ENCODE data around the gene ATP9A. TPM values are rescaled to one million over a fixed set of nuclear protein-coding genes. Genes with fewer than 3 reads are reported as not detected.

The ATP9A gene
- total and polyA plus RNA-seq, 2 donors (not counting 1 experiment from before 2014, with no cell fraction given), result 23.3 to 96.3 TPM

DNA sequence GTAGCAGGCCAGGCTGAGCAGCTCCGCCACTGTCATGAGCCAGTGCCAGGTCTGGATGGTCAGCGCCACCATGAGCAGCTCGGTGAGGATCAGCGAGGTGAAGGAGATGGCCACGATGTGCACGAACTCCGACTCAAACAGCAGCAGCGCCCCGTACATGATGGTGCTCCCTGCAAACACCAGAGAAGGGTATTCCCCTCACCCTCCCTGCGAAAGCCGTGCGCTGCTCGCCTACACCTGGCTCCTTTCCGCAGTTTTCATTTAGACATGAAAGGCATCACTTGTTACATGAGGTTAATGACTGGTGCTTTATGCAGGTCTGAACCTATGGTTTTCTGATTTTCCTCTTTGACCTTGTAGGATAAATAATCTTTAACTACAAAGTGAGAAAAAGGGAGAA, 163.3 kb downstream of the ATP9A start:
- Histone ChIP-seq H3K27ac (ENCODE audit: insufficient read depth, low read length) (no peak overlapping the region), H3K4me1 (ENCODE audit: control insufficient read depth, extremely low read depth, insufficient read depth, low read length) (no peaks in the 10 kb centered on the region), H3K36me3 (ENCODE audit: control insufficient read depth, insufficient read depth, low read length) (peaks cover 1% of the 10 kb centered on the region), H2AFZ (ENCODE audit: low read length) (no peak overlapping the region), H4K20me1 (ENCODE audit: control insufficient read depth, extremely low read depth, insufficient read depth, low read length) (no peaks in the 10 kb centered on the region), H3K27me3 (ENCODE audit: control insufficient read depth, insufficient read depth, low read length) (no peaks in the 10 kb centered on the region), H3K9ac (ENCODE audit: insufficient read depth, low read length) (no peak overlapping the region), H3K4me2 (ENCODE audit: extremely low read depth, insufficient read depth, low read length) (no peak overlapping the region), H3K79me2 (ENCODE audit: control insufficient read depth, insufficient read depth, low read length) (no peaks in the 10 kb centered on the region), H3K4me3 (replicated peaks in 1 of 4; ENCODE audit: control extremely low read depth in 1 of 4, insufficient read depth in 1 of 4, low read depth in 3 of 4, low read length in 4 of 4) (no peak overlapping the region), H3K9me3 (ENCODE audit: control insufficient read depth, insufficient read depth, low read depth, low read length) (no peaks in the 10 kb centered on the region)
- TF ChIP-seq EZH2 (IDR thresholded peaks at IDR 0.05; ENCODE audit: low read length, missing control alignments), result no peak
- TF ChIP-seq, protein P1, sequence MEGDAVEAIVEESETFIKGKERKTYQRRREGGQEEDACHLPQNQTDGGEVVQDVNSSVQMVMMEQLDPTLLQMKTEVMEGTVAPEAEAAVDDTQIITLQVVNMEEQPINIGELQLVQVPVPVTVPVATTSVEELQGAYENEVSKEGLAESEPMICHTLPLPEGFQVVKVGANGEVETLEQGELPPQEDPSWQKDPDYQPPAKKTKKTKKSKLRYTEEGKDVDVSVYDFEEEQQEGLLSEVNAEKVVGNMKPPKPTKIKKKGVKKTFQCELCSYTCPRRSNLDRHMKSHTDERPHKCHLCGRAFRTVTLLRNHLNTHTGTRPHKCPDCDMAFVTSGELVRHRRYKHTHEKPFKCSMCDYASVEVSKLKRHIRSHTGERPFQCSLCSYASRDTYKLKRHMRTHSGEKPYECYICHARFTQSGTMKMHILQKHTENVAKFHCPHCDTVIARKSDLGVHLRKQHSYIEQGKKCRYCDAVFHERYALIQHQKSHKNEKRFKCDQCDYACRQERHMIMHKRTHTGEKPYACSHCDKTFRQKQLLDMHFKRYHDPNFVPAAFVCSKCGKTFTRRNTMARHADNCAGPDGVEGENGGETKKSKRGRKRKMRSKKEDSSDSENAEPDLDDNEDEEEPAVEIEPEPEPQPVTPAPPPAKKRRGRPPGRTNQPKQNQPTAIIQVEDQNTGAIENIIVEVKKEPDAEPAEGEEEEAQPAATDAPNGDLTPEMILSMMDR (conservative IDR thresholded peaks at IDR 0.05 in 1 of 2, IDR thresholded peaks at IDR 0.05 in 1 of 2; ENCODE audit: low read depth in 1 of 2, low read length in 2 of 2), result no peak
- no peak for DNase-seq (ENCODE audit: low read depth in 2 of 2)

DNA sequence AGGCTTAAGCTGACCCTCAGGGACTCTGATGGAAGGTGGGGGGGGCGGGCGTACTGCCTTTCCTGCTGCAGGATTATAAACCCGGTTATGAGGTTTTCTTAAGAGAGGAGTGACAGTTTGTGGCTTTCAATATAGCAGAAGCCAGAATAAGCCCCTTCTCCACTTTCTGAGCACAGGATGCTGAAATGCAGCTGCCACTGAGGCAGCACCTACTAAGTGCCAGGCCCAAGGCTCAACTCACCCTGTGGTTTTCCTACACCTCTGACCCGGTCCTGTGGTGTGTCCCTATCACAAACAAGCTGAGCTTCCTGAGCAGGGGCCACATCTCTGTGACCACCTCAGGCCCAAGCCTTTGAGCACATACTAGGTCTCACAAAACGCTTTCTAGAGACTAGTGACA, 166.1 kb downstream of the ATP9A start:
- H3K27me3 ChIP-seq (ENCODE audit: control insufficient read depth, insufficient read depth, low read length), result no peaks in the 10 kb centered on the region
- TF ChIP-seq EZH2 (IDR thresholded peaks at IDR 0.05; ENCODE audit: low read length, missing control alignments), result no peak
- TF ChIP-seq, protein P1 (conservative IDR thresholded peaks at IDR 0.05 in 1 of 2, IDR thresholded peaks at IDR 0.05 in 1 of 2; ENCODE audit: low read depth in 1 of 2, low read length in 2 of 2), result no peak
- H3K9me3 ChIP-seq (ENCODE audit: control insufficient read depth, insufficient read depth, low read depth, low read length), result no peaks in the 10 kb centered on the region
- H4K20me1 ChIP-seq (ENCODE audit: control insufficient read depth, extremely low read depth, insufficient read depth, low read length), result no peaks in the 10 kb centered on the region
- H3K27ac ChIP-seq (ENCODE audit: insufficient read depth, low read length), result no peak overlapping the region
- H3K4me2 ChIP-seq (ENCODE audit: extremely low read depth, insufficient read depth, low read length), result no peak overlapping the region
- no peak overlapping the region for H3K9ac ChIP-seq (ENCODE audit: insufficient read depth, low read length)
- no peak for DNase-seq (ENCODE audit: low read depth in 2 of 2)
- H3K36me3 ChIP-seq (ENCODE audit: control insufficient read depth, insufficient read depth, low read length), result peaks cover 1% of the 10 kb centered on the region
- no peak overlapping the region for H3K4me3 ChIP-seq (replicated peaks in 1 of 4; ENCODE audit: control extremely low read depth in 1 of 4, insufficient read depth in 1 of 4, low read depth in 3 of 4, low read length in 4 of 4)
- no peak overlapping the region for H2AFZ ChIP-seq (ENCODE audit: low read length)
- H3K79me2 ChIP-seq (ENCODE audit: control insufficient read depth, insufficient read depth, low read length), result no peaks in the 10 kb centered on the region
- H3K4me1 ChIP-seq (ENCODE audit: control insufficient read depth, extremely low read depth, insufficient read depth, low read length), result no peaks in the 10 kb centered on the region

DNA sequence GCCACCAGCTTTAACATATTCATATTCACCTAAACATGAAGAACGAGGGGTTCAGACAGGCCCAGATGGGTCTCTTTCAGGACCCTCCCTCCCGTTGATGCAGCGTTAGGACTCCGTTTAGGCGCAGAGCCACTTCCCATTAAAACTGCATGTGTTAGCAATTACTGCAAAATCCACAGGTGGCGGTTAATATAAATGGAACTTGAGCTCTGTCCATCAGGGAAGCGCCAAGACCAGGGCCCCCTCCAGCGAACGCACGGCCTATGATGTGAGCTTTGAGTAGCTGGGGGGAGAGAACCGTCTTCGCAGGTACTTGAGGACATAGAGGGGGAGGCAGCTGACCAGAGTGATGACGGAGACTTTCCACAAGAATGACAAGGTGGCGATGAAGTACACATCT, 167.2 kb downstream of the ATP9A start:
- DNase-seq (ENCODE audit: low read depth in 2 of 2), result no peak
- Histone ChIP-seq H3K27ac (ENCODE audit: insufficient read depth, low read length) (no peak overlapping the region), H3K4me1 (ENCODE audit: control insufficient read depth, extremely low read depth, insufficient read depth, low read length) (no peaks in the 10 kb centered on the region), H3K4me3 (replicated peaks in 1 of 4; ENCODE audit: control extremely low read depth in 1 of 4, insufficient read depth in 1 of 4, low read depth in 3 of 4, low read length in 4 of 4) (no peak overlapping the region), H3K4me2 (ENCODE audit: extremely low read depth, insufficient read depth, low read length) (no peak overlapping the region), H3K27me3 (ENCODE audit: control insufficient read depth, insufficient read depth, low read length) (no peaks in the 10 kb centered on the region), H2AFZ (ENCODE audit: low read length) (no peak overlapping the region), H3K79me2 (ENCODE audit: control insufficient read depth, insufficient read depth, low read length) (no peaks in the 10 kb centered on the region), H3K9me3 (ENCODE audit: control insufficient read depth, insufficient read depth, low read depth, low read length) (no peaks in the 10 kb centered on the region), H3K9ac (ENCODE audit: insufficient read depth, low read length) (no peak overlapping the region), H4K20me1 (ENCODE audit: control insufficient read depth, extremely low read depth, insufficient read depth, low read length) (no peaks in the 10 kb centered on the region), H3K36me3 (ENCODE audit: control insufficient read depth, insufficient read depth, low read length) (peaks cover 1% of the 10 kb centered on the region)
- TF ChIP-seq EZH2 (IDR thresholded peaks at IDR 0.05; ENCODE audit: low read length, missing control alignments), result no peak
- TF ChIP-seq, protein P1 (conservative IDR thresholded peaks at IDR 0.05 in 1 of 2, IDR thresholded peaks at IDR 0.05 in 1 of 2; ENCODE audit: low read depth in 1 of 2, low read length in 2 of 2), result no peak
